Cortex of kidney (tissue), 1 donor: ENCODE results near the gene LRRC57.
"Not testable (repeated sequence)": the region's sequence is repeated elsewhere in the genome, so short reads cannot be mapped to it uniquely, and the experiment has no call there.

Experiments
- DNase-seq: peaks from one replicate; lab custom pipeline; 2025; lab: John Stamatoyannopoulos, UW

Gene LRRC57

GRCh38 chr15:42548249-42549031 is at the start of gene LRRC57, which contains the start of gene HAUS2:
LRRC57 (minus strand) TSS chr15:42548793; CDS start chr15:42548434, 359 bp downstream.
HAUS2 (plus strand) TSS chr15:42548838; CDS start chr15:42548873, 35 bp downstream.
- peak; percentile 17 for DNase-seq

GRCh38 chr15:42595626-42596240 is 47.1 kb upstream of the LRRC57 start:
- DNase-seq, result no peak

- no peak for DNase-seq
Observed at GRCh38 chr15:42594095-42594494, 45.5 kb upstream of the LRRC57 start.

- no peak for DNase-seq
Observed at GRCh38 chr15:42593143-42593542, 44.5 kb upstream of the LRRC57 start.

- no peak for DNase-seq
Observed at GRCh38 chr15:42592716-42593115, 44.1 kb upstream of the LRRC57 start.

GRCh38 chr15:42591238-42591934 is 42.8 kb upstream of the LRRC57 start:
- no peak for DNase-seq

- no peak for DNase-seq
Observed at GRCh38 chr15:42590619-42591237, 42.1 kb upstream of the LRRC57 start.

GRCh38 chr15:42584031-42584765 is 35.6 kb upstream of the LRRC57 start:
- DNase-seq, result no peak

GRCh38 chr15:42582569-42583375 is 34.2 kb upstream of the LRRC57 start:
- no peak for DNase-seq

GRCh38 chr15:42581272-42581730 is 32.7 kb upstream of the LRRC57 start:
- no peak for DNase-seq

- DNase-seq, result no peak
Observed at GRCh38 chr15:42578984-42579537, 30.5 kb upstream of the LRRC57 start.

- DNase-seq, result no peak
Observed at GRCh38 chr15:42577514-42578031, 29.0 kb upstream of the LRRC57 start.

GRCh38 chr15:42576776-42577175 is 28.2 kb upstream of the LRRC57 start:
- DNase-seq, result no peak

GRCh38 chr15:42576040-42576594 is 27.5 kb upstream of the LRRC57 start:
- DNase-seq, result no peak

GRCh38 chr15:42575188-42576039 is 26.8 kb upstream of the LRRC57 start, which contains the start of gene STARD9:
STARD9 (plus strand) TSS chr15:42575606; CDS start chr15:42575716, 110 bp downstream.
- peak; percentile 98 for DNase-seq

GRCh38 chr15:42558739-42559138 is 10.1 kb upstream of the LRRC57 start:
- DNase-seq, result no peak

GRCh38 chr15:42556550-42557207 is 8.1 kb upstream of the LRRC57 start:
- not testable (repeated sequence) for DNase-seq

- no peak for DNase-seq
Observed at GRCh38 chr15:42553554-42553953, 5.0 kb upstream of the LRRC57 start.
